GM13976 (cell line): ENCODE data around the gene HOXB2.

ENCODE experiments used
- DNase-seq: peaks from one replicate; pipeline ENCODE4 v3.0.0; 2012; ENCODE audit warnings: low spot score
- in situ Hi-C: fragments of 300-500 bp; cut with MboI; formaldehyde crosslinking; loops from one replicate; pipeline ENCODE4 v1.12.0; 2022; ENCODE audit warnings: low sequenced_read_pairs, mixed read lengths, inconsistent platforms; ENCODE audit not compliant: unreplicated experiment
- TF ChIP-seq, protein P1 (sequence below): IDR thresholded peaks from 2 replicates; pipeline ENCODE4 v1.5.1; 2012; ENCODE audit warnings: borderline replicate concordance, mild to moderate bottlenecking; ENCODE audit not compliant: insufficient read depth; ENCODE audit errors: extremely low read depth, missing control alignments, control extremely low read depth

The HOXB2 gene

DNA sequence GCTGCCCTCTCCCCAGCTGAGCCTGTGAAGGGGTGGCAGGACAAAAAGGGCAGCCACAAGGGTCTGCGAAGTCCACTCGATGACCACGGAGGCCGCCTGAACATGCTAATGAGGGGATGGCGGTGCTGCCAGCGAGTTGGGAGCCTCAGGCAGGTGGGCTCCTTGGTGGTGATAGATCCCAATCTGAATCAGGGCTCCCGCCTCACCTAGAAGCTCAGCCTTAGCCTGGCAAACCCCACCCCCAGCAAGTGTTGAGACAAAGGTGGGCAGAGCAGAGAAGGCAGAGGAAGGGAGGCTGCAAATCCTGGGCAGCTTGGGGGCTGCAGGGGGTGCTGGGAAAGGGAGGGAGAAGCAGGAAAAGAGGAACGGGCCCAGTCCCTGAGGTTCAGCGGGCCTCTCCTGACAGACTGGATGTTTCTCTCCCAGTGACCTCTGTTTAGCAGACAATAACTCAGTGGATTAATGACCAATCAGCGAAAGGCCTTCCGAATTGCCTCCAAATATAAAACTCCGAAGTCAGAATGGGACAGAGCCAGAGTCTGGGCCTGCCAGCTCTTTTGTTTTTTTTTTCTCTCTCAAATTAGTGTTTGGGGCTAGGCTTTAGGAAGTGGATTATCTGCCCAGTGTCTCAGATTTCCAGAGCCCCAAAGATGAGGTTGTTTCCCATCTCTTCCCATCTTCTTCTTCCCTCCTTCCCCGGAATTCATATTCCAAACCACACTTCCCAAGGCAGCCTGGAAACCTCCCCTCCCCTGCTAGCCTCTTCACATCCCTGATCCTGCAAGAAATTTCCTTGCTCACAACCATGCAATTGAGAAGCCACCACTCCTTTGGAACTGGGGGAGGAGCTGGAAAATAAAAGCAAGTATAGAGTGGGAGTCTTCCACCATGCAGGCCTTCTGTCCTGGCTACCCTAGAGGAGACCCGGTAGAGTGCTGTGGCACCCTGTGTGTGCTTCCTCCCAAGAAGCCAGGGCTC, 15.2 kb upstream of the HOXB2 start:
- no peak for DNase-seq
- in situ Hi-C loops, result no loop called here
- TF ChIP-seq, protein P1, sequence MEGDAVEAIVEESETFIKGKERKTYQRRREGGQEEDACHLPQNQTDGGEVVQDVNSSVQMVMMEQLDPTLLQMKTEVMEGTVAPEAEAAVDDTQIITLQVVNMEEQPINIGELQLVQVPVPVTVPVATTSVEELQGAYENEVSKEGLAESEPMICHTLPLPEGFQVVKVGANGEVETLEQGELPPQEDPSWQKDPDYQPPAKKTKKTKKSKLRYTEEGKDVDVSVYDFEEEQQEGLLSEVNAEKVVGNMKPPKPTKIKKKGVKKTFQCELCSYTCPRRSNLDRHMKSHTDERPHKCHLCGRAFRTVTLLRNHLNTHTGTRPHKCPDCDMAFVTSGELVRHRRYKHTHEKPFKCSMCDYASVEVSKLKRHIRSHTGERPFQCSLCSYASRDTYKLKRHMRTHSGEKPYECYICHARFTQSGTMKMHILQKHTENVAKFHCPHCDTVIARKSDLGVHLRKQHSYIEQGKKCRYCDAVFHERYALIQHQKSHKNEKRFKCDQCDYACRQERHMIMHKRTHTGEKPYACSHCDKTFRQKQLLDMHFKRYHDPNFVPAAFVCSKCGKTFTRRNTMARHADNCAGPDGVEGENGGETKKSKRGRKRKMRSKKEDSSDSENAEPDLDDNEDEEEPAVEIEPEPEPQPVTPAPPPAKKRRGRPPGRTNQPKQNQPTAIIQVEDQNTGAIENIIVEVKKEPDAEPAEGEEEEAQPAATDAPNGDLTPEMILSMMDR, result no peak

DNA sequence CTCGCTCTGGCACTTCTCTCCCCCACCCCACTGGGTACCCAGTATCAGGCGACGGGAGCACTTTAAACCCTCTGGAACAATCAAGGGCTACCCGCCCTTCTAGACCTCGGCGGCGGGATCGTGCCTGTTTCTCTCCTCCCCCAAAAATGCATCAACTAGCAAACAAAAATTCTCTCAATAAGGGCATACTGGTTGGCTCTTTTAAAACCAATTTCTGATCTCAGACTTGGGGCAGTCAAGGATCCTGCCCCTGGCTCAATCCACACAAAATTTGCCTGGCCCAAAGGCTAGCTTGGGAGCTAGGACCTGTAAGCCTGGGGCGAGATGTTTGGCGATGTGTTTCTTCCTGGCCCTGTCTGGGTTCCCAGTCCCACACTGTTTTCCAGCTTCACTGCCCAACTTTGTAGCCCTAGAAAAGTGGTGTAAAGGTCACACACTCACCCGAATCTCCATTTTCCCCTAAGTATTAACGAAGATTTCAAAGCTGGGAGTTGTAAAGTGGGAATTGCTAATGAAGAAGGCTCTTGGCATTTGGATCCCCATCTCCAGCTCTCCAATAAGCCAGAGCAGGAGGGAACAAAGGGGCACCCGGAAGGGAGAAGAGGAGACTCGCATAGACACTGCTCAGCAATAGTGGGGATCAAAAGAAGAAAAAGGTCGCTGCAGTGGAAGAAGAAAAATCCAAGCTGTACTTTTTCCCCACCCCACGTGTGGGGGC, 14.4 kb upstream of the HOXB2 start:
- TF ChIP-seq, protein P1, result no peak
- no peak for DNase-seq
- in situ Hi-C loops, result no loop called here

DNA sequence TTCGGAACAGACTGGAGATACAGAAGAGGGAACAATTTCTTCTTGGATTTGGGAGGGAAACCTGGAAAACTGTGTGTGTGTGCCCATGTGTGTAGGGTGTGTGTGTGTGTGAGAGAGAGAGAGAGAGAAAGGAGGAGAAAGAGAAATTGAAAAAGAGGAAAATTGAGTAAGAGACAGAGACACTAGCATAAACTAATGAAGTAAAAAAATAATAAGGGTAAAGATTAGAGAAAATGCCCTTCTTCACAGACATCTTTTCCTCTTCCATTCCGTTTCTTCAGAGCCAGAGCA, 13.9 kb upstream of the HOXB2 start:
- TF ChIP-seq, protein P1, result no peak
- DNase-seq, result no peak
- in situ Hi-C loops, result no loop called here

DNA sequence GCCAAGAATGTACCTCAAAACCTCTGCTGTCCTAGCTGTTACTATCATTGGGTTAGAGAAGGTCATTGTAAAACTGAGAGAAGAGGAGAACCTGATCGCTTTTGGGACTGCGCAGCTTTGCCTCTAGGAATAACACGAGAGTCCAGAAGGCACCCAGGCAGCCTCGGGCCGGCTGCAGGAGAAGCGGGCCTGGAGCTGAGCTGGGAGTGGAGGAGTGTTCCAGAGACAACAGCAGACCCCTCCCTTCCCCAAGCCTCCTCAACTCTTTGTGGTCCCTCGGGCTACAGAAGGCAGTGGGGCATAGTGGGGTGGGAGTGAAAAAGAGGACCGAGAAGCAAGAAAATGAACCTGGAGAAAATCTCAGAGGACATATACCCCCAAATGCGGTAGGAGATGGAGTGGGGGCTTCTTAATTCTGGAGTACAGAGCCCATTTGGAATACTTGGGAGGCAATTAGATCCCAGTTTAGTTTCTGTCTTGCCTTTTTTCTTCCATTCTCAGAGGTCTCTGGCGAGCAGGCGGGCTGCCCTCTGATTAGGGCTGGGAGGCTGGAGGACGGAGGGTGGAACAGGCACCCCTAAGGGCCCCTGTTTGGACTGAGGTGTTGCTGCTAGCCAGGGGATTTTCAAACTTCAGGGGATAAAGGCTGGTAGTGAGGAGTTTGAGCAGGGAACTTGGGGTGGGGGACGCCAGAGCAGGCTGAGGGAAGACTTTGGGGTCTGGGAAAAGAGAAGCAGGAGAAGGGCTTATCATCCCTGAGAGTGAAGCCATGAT, 13.3 kb upstream of the HOXB2 start:
- TF ChIP-seq, protein P1, result no peak
- in situ Hi-C loops, result no loop called here
- DNase-seq, result no peak

DNA sequence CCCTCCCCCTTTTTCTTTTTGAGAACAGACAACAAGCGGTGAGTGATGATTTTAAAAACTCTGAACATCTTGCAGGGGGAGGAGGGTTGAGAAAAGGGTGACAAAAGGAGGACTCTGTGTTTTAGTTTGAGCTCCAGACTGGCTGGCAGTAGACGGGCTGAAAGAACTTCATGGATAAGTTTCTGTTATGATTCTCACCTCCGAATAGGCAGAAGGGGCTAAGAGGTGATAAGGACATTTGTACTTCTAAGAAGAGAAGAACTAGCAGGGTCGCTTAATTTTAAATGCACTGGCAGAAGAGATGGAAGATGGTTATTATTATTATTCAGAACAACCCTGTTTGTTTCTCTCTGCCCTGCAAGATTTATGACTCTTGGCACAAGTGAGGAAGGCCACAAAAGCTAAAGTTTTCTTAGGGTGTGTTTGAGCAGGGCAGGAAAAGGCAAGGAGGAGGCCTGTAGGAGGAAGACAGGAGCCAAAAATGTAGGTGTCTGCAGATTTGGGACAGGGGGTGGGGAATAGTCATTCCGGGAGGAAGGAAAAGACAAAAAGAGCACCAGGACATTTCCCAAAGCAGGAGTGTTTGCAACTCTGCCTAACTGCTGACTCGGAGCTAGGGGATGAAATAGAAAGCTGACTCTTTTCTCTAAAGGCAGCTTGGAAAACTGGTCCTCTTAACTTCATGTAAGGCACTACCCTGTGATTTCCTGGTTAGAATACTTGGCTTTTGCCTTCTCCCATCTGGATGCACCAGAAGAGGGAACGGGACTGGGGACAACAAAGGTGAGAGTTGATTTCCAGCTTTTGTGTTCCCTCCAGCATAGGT, 11.9 kb upstream of the HOXB2 start:
- TF ChIP-seq, protein P1, result no peak
- no peak for DNase-seq
- in situ Hi-C loops, result no loop called here

DNA sequence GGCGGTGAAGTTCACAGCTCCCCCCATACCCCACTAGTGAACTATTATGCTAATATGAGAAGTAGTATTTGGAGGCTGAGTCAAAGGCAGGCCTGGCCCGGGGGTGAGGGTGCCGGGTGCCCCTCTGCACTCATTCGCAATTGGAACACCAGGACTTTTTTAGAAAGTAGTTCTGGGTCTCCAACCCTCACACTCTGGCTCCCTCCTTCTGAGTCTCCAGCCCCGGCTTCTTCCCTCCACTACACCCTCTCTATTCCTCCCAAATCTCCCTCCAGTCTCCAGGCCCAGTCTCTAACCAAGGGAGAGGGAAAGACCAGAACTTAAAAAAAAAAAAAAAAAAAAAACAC, 11.3 kb upstream of the HOXB2 start:
- no peak for DNase-seq
- in situ Hi-C loops, result no loop called here
- TF ChIP-seq, protein P1, result no peak
